ENCODE measurements around the gene PRKCG. TPM values are rescaled to one million over a fixed set of nuclear protein-coding genes. Genes with fewer than 3 reads are reported as not detected.
"Not testable (repeated sequence)": the region's sequence is repeated elsewhere in the genome, so short reads cannot be mapped to it uniquely, and the experiment has no call there.

PRKCG gene
- total RNA-seq, 2 experiments from 2014 or later: not detected

GRCh38 chr19:53944416-53944815, 62.4 kb downstream of the PRKCG start:
- H3K9me3 Mint-ChIP-seq (ENCODE audit: low read depth): no peaks in the 10 kb centered on the region
- H3K36me3 Mint-ChIP-seq: peaks cover 2% of the 10 kb centered on the region
- no peak for ATAC-seq
- CTCF ChIA-PET: no interaction called here
- no peaks in the 10 kb centered on the region for H3K4me1 Mint-ChIP-seq
- peaks cover 29% of the 10 kb centered on the region for H3K27me3 Mint-ChIP-seq
- no peak for DNase-seq
- no peak overlapping the region for H3K27ac Mint-ChIP-seq
- H3K4me3 Mint-ChIP-seq: no peak overlapping the region

- peaks cover 29% of the 10 kb centered on the region for H3K27me3 Mint-ChIP-seq
- CTCF ChIA-PET: no interaction called here
Observed at GRCh38 chr19:53944933-53945332, 62.9 kb downstream of the PRKCG start.

GRCh38 chr19:53945441-53945840, 63.4 kb downstream of the PRKCG start:
- peaks cover 2% of the 10 kb centered on the region for H3K36me3 Mint-ChIP-seq
- no peaks in the 10 kb centered on the region for H3K4me1 Mint-ChIP-seq
- H3K4me3 Mint-ChIP-seq: no peak overlapping the region
- H3K27ac Mint-ChIP-seq: no peak overlapping the region
- ATAC-seq: no peak
- CTCF ChIA-PET: no interaction called here
- DNase-seq: no peak
- H3K27me3 Mint-ChIP-seq: peaks cover 29% of the 10 kb centered on the region
- no peaks in the 10 kb centered on the region for H3K9me3 Mint-ChIP-seq (ENCODE audit: low read depth)

More at GRCh38 chr19:53944933-53945332, 62.9 kb downstream of the PRKCG start:
- H3K36me3 Mint-ChIP-seq: peaks cover 2% of the 10 kb centered on the region
- no peaks in the 10 kb centered on the region for H3K9me3 Mint-ChIP-seq (ENCODE audit: low read depth)
- no peak overlapping the region for H3K27ac Mint-ChIP-seq
- no peak for ATAC-seq
- no peaks in the 10 kb centered on the region for H3K4me1 Mint-ChIP-seq
- no peak for DNase-seq
- H3K4me3 Mint-ChIP-seq: no peak overlapping the region

- CTCF ChIA-PET: no interaction called here
- ATAC-seq (no peak), DNase-seq (no peak)
- Mint-ChIP-seq H3K27me3 (peaks cover 29% of the 10 kb centered on the region), H3K27ac (no peak overlapping the region), H3K9me3 (ENCODE audit: low read depth) (no peaks in the 10 kb centered on the region), H3K4me1 (no peaks in the 10 kb centered on the region), H3K36me3 (peaks cover 2% of the 10 kb centered on the region), H3K4me3 (no peak overlapping the region)
Observed at GRCh38 chr19:53945998-53946397, 64.0 kb downstream of the PRKCG start.

- Mint-ChIP-seq H3K9me3 (ENCODE audit: low read depth) (no peaks in the 10 kb centered on the region), H3K27ac (no peak overlapping the region), H3K27me3 (peaks cover 17% of the 10 kb centered on the region), H3K4me1 (no peaks in the 10 kb centered on the region), H3K4me3 (no peak overlapping the region), H3K36me3 (peaks cover 2% of the 10 kb centered on the region)
- ATAC-seq (no peak), DNase-seq (no peak)
- CTCF ChIA-PET: interaction anchor here (0.6 to 2.1 kb wide), 4 partner anchors 76 to 155 kb away, joined by 3 to 6 read pairs (median 4); no protein-coding TSS in a partner anchor
Observed at GRCh38 chr19:53947624-53948023, 65.6 kb downstream of the PRKCG start.

- H3K9me3 Mint-ChIP-seq (ENCODE audit: low read depth); DNase-seq; H3K4me3 Mint-ChIP-seq; H3K27ac Mint-ChIP-seq; H3K36me3 Mint-ChIP-seq; H3K4me1 Mint-ChIP-seq; ATAC-seq: not testable (repeated sequence)
- CTCF ChIA-PET: interaction anchor here (2.1 kb wide), 1 partner anchor 75 kb away, joined by 6 read pairs; no protein-coding TSS in a partner anchor
- H3K27me3 Mint-ChIP-seq: peaks cover 11% of the 10 kb centered on the region
Observed at GRCh38 chr19:53948611-53949010, 66.6 kb downstream of the PRKCG start.

GRCh38 chr19:53951436-53951835, 69.4 kb downstream of the PRKCG start:
- Mint-ChIP-seq H3K36me3 (no peaks in the 10 kb centered on the region), H3K4me1 (no peaks in the 10 kb centered on the region), H3K9me3 (ENCODE audit: low read depth) (no peaks in the 10 kb centered on the region), H3K4me3 (no peak overlapping the region), H3K27ac (no peak overlapping the region), H3K27me3 (peaks cover 8% of the 10 kb centered on the region)
- CTCF ChIA-PET: interaction anchor here (1.0 to 1.5 kb wide), 2 partner anchors 22 to 72 kb away, joined by 3 read pairs; no protein-coding TSS in a partner anchor
- ATAC-seq (no peak), DNase-seq (no peak)

GRCh38 chr19:53951947-53952346, 70.0 kb downstream of the PRKCG start:
- no peak overlapping the region for H3K27ac Mint-ChIP-seq
- no peaks in the 10 kb centered on the region for H3K9me3 Mint-ChIP-seq (ENCODE audit: low read depth)
- no peak for DNase-seq
- H3K27me3 Mint-ChIP-seq: peaks cover 11% of the 10 kb centered on the region
- H3K4me1 Mint-ChIP-seq: no peaks in the 10 kb centered on the region
- no peak overlapping the region for H3K4me3 Mint-ChIP-seq
- no peaks in the 10 kb centered on the region for H3K36me3 Mint-ChIP-seq
- CTCF ChIA-PET: interaction anchor here (1.0 kb wide), 1 partner anchor 23 kb away, joined by 3 read pairs; no protein-coding TSS in a partner anchor
- no peak for ATAC-seq

GRCh38 chr19:53953383-53953782, 71.4 kb downstream of the PRKCG start:
- Mint-ChIP-seq H3K27ac (no peak overlapping the region), H3K4me3 (no peak overlapping the region), H3K9me3 (ENCODE audit: low read depth) (no peaks in the 10 kb centered on the region), H3K4me1 (no peaks in the 10 kb centered on the region), H3K27me3 (peaks cover 24% of the 10 kb centered on the region), H3K36me3 (no peaks in the 10 kb centered on the region)
- ATAC-seq (no peak), DNase-seq (no peak)
- CTCF ChIA-PET: no interaction called here

Other genes with a start within 250 kb of the PRKCG start
- gene NLRP12, start 57.9 kb upstream of the PRKCG start, total RNA-seq: not detected
- gene MYADM, start 14.3 kb upstream of the PRKCG start, total RNA-seq: 10 to 100 TPM; 52.2 to 69.4 TPM
- gene CACNG7, start 27.1 kb downstream of the PRKCG start, total RNA-seq: not detected
- not detected for gene CACNG8, start 80.7 kb downstream of the PRKCG start, total RNA-seq
- not detected for gene CACNG6, start 109.4 kb downstream of the PRKCG start, total RNA-seq
- gene VSTM1, start 181.7 kb downstream of the PRKCG start, total RNA-seq: not detected
- not detected for gene TARM1, start 199.2 kb downstream of the PRKCG start, total RNA-seq
- gene OSCAR, start 218.6 kb downstream of the PRKCG start, total RNA-seq: under 1 TPM; 0.44 to 0.47 TPM
- gene NDUFA3, start 220.7 kb downstream of the PRKCG start, total RNA-seq: 100 to 1,000 TPM; 121 to 127 TPM
- gene TFPT, start 233.5 kb downstream of the PRKCG start, total RNA-seq: 10 to 100 TPM; 49.4 to 50.5 TPM
- 10 to 100 TPM; 63.6 to 89.0 TPM for gene PRPF31, start 233.6 kb downstream of the PRKCG start, total RNA-seq

Data from activated CD8-positive, alpha-beta memory T cell treated with anti-CD3 and anti-CD28 coated beads, Interleukin-2, amount 10 ng/mL, durations not matched to agents 7 days and 5 days (primary cell).